ENCODE results near the gene HES3.
"Not testable (repeated sequence)": the region's sequence is repeated elsewhere in the genome, so short reads cannot be mapped to it uniquely, and the experiment has no call there.

Gene HES3

DNA sequence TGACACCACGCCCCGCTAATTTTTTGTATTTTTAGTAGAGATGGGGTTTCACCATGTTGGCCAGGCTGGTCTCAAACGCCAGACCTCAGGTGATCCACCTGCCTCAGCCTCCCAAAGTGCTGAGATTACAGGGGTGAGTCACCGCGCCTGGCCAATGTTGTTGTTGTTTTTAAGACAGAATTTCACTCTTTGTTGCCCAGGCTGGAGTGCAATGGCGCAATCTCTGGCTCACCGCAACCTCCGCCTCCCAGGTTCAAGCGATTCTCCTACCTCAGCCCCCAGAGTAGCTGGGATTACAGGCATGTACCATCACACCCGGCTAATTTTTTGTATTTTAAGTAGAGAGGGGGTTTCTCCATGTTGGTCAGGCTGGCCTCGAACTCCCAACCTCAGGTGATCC is 24.3 kb upstream of the HES3 start:
- DNase-seq (ENCODE audit: low spot score): not testable (repeated sequence)

DNA sequence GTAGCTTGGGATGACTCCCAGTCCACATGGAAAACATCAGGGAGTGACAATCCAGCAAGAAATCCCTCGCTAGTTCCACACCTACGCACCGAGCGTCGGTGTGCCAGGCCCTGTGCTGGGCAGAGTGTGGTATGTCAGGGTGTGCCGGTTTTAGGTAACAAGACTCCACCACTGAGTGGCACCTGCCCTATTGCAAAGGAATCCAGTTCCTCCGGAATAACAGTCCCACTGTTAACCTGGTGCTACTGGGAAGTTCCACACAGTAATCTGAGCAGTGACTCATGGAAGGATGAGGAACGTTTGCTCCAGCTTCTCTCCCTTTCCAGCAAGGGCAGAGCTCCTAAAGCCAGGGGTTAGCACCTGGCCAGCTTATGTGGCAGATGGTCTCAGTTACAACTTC is 23.7 kb upstream of the HES3 start:
- DNase-seq (ENCODE audit: low spot score): peak; percentile 45

DNA sequence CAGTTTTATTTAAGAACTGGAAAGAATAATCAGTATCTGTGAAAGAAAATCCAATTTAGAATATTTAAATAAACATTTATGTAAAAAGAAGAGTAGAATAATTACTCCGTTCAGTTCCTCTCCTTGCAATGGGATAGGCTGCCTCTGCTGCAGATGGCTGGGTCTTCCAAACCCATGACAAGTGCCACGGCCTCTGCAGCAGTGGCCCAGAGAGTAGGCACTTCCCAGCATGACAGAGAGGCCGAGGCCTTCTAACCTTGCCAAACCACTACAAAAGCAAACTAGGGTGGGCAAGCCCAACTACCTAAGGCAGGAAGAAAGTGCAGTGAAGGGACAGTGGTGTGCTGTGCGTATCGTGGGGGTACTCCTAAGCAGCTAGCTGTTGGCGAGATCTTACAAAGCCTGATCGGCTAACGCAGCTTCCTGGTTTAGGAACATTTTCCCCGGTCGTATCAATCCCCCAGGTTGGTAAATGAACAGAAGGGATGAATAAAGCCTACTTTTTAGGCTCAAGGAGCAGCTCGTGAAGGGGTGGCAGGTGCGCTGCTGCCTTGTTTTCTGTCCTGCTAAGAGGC is 22.7 kb upstream of the HES3 start:
- no peak for DNase-seq (ENCODE audit: low spot score)

DNA sequence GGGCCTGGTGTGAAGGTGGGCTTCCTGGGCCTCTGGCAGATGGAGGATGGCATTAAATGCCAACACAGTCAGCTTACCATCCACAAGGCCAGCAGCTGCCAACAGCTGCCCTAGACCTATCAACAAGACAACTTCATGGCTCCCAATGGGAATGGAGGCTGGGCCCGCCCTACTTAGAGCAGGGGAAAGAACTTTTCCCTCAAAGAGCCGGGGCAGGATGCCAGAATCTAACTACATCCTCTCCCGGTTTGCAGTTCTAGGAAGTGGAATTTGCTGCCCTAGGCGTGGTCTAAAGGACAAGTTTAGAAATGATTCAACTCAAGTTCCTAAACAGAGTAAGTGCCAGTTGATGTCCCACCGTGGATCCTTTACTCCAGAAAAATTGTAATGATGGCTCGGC is 21.3 kb upstream of the HES3 start:
- no peak for DNase-seq (ENCODE audit: low spot score)

DNA sequence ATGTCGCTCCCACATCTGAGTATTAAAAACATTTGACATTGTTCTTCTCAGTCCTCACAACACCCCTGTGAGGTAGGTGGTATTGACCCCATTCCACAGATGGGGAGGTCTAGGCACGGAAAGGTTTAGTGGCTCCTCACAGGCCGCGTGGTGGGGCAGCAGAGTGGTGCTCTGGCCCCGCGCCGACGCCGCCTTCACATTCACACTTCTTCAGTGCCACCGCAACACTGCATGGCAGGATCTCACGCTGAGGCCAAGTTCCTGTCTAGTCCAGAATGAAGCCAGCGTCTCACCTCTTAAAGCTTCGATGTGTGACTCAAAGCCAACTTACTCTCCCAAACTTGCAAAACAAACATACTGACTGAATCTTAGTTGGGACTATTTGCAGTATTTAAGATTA is 20.4 kb upstream of the HES3 start:
- no peak for DNase-seq (ENCODE audit: low spot score)

DNA sequence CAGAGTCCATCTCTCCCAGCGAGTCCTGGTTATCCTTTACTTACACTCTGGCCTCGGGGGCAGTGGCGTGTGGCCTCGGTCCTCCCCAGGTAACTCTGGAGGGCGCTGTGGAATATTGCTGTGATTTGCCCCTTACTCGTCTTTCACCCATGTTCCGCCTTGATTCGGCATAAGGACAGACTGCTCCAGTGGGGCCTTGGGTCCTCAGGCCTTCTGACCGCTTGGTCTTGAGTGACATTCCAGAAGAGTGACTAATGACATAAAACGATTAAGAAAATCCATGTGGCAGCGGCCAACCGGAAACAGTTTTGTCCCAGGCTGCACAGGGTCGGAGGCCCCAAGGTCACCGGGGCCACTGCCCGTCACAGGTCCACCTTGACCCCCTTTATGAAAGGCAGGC is 19.3 kb upstream of the HES3 start:
- DNase-seq (ENCODE audit: low spot score): no peak

DNA sequence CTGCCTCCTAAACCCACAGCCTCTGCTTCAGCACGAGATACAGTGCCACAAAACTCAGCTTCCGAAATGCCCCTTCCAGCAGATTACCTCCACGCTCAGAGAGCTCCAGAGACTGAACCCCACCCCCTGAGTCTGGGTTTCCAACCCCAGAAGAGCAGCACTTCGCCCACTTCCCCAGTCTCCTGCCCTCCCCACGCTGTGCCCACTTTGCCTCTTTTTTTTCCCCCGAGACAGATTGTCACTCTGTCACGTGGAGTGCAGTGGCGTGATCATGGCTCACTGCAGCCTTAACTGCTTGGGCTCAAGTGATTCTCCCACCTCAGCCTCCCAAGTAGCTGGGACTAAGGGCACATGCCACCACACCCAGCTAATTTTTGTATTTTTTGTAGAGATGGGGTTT is 18.3 kb upstream of the HES3 start:
- no peak for DNase-seq (ENCODE audit: low spot score)

DNA sequence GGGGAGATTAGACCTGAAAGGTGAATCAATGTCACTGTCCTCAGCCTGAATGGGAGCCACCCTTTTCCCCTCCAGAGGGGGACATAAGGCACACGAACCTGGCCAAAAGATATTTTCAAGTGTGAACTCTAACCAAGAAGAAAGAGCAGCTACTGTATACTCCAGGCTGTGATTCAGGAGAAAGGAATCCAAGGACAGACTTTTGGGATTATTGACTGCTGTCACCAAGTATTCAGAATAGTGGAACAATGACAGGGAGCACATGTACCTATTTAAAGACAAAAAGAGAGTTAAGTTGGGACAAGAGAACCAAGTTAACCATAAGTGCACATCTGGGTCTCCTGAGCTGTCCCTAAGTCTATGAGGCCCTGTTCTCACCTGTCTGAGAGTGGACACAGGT is 10.6 kb upstream of the HES3 start:
- DNase-seq (ENCODE audit: low spot score): no peak

DNA sequence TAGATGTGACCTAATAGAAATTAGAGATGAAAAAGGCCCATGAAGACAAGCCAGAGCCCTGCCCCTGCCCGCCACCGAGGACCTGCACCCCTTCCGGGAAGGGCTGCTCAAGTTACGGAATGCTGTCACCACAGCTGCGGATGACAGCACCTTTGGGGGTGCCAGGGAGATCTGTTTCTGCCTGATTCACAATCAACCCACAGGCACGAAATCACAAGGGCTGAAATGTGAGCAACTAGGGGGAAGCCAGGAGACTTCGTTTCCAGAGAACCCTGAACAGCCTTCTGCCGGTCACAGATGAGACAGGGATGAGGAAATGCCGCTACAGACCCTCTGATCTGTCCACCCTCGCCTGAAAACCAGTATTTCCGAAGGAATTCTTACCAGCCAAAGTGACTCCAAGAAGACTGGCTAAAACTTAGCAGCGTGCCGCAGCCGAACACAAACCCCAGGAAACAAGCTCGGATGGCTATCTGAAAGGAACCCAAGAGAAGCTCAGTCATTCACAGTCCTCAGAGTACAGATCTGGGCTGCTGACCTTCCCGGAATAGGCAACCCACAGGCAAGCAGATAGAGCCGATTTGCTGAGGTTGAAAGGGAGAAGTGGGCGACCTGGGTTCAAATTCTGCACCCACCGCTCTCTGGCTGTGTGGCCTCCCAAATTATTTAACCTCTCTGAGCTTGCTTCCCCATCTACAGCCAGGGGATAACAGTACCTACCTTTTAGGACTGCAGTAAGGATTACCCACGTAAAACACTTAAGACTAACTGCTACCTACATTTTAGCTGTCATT is 9.3 kb upstream of the HES3 start:
- DNase-seq (ENCODE audit: low spot score): no peak

DNA sequence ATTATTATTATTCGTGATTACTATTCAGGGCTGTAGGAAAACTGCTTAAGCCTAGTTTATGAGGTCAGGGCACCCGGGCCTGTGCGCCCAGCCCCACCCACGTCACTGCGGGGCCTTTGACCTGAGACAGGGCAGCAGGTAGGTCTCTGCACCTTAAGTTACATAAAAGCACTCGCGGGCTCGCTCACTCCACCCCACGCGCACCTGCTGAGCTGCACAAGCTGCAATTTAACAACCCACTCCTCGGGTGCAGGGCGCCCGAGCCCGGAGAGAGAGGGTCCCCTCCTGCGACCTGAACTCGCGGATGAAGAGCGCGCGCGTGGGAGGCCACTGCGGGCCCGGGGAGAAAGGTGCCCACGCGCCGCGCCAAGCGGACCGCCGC is 8.7 kb upstream of the HES3 start:
- no peak for DNase-seq (ENCODE audit: low spot score)

DNA sequence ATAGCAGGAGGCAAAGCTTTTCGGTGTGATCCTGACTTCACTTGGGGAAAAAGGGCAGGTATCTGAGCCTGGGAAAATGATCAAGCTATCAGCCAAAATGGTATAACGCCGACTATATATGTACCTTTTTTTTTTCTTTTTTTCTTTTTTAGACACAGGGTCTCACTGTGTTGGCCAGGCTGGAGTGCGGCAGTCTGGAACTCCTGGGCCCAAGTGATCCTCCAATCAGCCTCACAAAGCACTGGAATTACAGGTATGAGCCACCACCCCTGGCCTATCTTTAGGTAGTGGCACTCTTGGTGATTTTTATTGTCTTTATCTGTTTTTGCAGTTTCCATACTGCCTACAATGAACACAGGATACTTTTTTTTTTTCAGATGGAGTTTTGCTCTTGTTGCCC is 6.9 kb upstream of the HES3 start:
- DNase-seq (ENCODE audit: low spot score): no peak

DNA sequence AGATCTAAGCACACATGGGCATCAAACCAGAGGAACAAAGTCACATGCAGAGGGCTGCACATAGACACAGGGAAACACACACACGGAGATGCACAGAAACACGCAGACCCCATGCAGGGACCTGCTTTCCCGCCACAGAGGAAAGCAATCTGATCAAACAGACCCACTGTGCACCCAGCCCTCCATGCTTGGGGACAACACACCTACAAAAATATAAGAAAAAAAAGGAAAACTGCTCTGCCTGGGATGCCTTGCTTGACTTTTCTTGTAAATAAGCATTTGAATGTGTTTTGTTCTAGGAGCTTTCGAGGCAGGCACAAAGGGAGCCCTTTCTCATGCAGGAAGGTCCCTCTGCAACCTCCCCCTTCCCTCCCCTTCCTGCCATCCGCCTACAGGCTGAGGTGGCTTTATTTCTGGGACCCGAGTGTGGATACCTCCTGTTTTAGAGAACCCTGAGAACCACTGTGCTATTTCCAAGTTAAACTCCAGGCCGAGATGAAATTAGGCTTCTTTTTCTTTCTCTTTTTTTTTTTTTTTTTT is 4.7 kb upstream of the HES3 start:
- DNase-seq (ENCODE audit: low spot score): no peak

DNA sequence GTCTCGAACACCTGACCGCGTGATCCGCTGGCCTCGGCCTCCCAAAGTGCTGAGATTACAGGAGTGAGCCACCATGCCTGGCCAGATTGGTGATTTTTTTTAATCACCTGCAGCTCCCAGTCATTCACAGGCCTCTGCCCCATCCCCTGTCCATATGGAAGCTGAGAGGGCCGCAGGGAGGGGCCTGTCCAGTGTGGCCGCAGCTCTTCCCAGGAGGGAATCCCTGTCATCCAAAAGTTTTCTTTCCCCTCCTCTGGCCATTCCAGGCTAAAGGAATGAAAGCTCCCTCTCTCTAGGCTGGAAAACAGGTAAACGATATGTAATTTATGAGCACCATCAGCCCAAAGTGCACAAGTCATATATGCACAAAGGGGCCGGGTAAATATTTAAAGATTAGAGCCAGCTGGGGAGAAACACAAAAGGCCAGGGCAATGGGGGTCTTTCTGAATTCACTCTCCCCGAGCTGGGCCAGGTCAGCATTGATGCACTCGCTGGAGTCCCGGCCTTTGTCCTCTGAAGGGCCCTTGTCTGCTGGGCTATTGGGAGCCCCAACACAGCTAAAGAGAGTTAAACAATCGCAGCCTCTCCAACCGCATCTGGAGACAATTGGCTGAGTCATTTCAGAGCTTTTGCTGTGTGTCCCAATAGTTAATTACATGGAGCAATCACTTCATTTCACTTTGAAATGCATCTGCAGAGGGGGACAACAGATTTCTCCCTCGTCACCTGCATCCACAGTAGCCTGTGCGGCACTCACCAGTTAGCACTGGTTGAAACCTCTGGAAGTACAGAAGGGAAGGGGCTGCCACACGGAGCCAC is 3.8 kb upstream of the HES3 start:
- no peak for DNase-seq (ENCODE audit: low spot score)

DNA sequence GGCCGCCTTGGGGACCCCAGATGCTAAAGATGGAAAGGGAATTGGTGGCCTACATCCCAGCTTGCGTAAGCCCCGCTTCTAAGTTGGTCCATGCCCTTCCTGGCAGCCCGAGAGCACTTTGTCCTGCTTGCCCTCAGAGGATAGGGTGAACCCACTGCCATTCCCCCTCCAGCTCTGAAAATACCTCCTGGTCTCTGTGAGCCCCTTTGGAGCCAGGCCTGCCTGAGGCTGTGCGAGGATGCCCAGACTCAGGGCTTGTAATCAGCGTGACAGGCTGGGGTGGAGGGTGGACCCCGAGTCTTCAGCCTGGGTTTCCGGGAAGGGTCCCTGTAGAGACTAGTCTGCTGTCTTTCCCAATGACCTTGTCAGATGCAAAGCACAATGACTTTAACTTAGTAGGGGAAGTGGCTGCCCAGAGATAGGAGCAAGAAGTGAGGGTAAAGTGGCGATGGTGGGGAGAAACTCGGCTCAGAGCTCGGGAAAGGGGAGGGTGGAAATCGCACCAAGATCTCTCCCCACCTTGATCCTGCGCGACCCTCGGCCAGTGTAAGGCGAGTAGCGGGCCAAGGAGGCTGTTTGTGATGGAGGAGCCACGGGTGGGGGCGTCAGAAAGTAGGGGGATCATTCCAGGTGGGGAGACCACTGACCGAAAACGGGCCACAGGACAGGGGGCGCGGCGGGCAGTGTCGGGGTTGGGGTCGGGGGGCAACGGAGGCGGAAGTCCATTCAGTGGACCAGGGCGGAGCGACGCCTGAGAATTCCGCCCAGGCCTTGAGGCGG is 2.7 kb upstream of the HES3 start:
- DNase-seq (ENCODE audit: low spot score): no peak

DNA sequence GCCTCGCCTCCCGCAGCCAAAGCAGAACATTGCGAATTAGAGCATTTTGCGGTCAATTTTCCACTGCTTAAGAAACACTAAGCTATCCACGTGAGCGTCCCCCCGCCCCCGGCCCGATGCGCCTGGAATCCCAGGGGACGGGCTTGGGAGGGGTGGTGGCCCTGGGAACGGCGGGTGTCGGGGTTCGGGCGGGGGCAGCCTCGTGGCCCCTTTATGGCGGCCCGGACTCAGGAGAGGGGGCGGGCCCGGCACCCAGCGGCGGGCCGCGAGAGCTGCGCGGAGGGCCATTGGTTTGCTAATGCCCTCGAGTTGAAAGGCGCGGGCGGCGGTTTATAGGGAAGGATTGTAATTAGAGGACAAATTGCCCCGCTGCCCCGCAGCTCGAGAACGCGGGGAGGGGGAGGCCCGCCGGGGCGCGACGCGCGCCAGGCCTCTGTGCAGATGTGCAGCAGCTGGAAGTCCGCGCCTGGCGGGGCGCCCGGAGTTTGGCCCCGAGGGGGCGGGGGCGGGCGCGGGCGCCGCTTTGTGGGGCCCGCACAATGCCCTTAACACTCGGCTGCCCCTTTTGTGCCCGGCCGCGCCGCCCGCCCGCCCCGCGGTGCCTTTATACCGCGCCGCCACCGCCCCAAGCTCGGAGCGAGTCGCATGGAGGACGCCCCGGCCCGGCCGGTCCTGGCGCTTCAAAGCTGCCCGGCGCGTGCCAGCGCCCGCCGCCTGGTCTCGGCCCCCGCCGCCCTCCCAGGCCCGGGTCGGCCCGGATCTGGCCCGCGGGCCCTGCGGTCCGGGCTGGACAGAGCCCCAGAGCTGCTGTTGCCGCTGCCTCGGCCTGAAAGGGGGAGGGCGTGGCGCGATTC is 1.9 kb upstream of the HES3 start:
- peak; percentile 53 for DNase-seq (ENCODE audit: low spot score)

DNA sequence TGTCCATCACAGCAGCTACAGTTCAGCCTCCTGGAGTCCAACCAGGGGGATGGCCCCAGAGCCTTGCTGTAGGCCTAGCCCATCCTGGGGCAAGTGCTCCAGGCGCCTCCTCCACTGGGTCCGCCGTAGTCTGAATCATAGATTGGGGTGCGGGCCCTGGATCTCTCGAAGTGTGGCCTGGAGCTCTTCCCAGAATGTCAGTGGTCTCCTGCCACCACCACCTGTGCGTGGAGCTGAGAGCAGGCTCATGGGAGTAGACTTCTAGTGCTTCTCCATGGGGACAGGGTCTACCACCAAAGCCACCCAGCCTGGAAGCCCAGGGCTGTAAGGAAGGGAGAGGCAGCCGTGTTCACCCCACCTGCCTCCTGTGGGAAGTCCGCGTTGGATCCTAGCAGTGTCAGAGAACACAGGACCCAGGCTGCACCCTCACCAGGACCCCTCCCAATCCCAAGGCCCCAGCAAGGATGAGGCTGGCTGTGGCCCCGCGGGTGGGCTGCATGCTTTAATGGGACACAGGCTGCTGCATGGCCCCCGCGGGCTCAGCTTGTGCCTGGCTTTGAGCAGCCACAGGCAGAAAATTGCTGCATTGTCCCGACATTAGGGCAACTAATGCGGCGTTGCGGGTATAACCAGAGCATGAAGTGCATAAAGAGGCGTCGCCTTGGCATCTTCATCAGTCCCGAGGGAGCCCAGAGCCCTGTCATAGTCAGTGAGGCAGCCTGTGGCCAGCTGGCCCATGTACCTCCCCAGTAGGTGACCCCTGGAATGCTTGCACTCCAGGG is 735 bp upstream of the HES3 start:
- DNase-seq (ENCODE audit: low spot score): no peak

DNA sequence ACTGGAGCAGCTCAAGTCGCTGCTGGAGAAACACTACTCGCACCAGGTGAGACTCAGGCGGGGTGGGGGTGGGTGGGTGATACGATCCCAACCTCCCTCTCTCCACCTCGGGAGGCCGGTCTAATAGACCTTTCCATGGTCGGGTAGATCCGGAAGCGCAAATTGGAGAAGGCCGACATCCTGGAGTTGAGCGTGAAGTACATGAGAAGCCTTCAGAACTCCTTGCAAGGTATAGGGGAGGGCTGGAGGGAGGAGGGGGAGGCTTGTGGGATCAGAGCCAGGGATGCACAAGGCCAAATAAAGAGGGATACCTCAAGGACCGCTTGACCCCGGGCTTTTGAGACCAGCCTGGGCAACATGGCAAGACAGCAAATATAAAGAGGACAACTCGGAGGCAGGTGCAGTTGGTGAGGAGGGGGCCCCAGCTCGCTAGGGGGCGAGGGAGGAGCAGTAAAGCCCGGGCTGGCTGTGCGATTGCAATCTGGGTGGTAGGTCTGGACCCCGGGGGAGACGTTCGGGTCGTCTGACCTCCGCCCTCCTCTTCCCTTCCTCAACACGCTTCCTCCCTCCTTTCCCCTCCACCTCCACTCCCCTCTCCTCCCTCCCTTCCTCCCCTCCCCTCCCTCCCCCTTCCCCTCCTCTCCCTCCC is 546 bp downstream of the HES3 start:
- no peak for DNase-seq (ENCODE audit: low spot score)

DNA sequence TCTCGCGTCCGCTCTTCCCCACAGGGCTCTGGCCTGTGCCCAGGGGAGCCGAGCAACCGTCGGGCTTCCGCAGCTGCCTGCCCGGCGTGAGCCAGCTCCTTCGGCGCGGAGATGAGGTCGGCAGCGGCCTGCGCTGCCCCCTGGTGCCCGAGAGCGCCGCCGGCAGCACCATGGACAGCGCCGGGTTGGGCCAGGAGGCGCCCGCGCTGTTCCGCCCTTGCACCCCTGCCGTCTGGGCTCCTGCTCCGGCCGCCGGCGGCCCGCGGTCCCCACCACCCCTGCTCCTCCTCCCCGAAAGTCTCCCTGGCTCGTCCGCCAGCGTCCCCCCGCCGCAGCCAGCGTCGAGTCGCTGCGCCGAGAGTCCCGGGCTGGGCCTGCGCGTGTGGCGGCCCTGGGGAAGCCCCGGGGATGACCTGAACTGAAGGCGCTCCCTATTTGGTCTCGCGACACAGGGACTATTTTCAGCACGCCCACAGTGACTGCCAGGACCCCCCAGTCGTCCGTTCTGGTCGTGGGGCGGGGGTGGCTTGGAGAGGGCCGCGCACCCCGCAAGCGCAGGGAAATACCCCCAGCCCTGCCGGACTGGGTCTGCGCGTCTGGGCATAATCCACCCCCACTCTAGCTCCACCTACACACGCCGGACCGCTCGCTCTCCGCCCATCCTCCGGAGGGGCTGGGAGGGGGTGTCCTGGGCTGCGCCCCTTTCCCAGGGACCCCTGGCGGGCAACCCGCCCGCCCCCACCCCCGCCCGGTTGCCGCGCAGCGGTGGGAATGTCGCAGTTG is 1.3 kb downstream of the HES3 start:
- peak; percentile 82 for DNase-seq (ENCODE audit: low spot score)

DNA sequence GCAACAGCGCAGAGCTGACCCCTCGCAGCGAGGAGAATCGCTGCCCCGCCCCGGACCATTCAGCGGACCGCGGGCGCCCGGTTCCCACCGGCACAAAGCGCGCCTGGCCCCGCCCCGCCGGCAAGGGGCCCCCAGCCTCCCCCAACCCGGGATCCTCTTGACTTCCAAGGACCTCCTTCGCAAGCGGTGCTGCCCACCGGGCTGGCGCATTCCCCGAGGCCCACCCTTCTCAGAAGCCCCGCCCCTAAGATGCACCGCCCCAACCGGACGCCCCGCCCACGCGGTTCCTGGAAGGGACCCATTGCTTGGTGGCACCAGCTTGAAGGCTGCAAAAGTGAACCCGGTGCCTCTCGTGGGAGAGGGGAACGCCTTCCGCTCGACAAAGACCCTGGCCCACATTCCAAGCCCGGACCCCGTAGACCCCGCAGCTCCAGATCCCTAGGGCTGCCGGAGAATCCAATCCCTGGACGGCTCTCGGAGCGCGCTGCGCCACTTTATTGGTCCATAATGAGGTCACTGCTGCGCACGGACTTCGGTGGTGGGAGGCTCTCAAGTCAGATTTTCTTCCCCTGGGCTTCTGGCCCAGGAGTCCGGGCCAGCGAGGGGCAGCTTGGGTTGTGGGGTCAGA is 2.0 kb downstream of the HES3 start:
- DNase-seq (ENCODE audit: low spot score): peak; percentile 82
